Measurements from ENCODE around the gene PDGFRB. TPM values are rescaled to one million over a fixed set of nuclear protein-coding genes. Genes with fewer than 3 reads are reported as not detected.

PDGFRB gene
- total RNA-seq, 1 experiment from 2014 or later, result 0.34 TPM

- Histone ChIP-seq H3K9me3 (ENCODE audit: control insufficient read depth in 1 of 2, insufficient read depth in 1 of 2, low read depth in 1 of 2, low read length in 2 of 2) (no peaks in the 10 kb centered on the region), H3K4me3 (replicated peaks in 1 of 2; ENCODE audit: low read depth in 1 of 2, low read length in 2 of 2) (no peak overlapping the region), H3K4me2 (ENCODE audit: low read length) (no peak overlapping the region), H3K27ac (ENCODE audit: low read depth, low read length) (no peak overlapping the region), H3K4me1 (ENCODE audit: control insufficient read depth in 1 of 2, insufficient read depth in 2 of 2, low read length in 2 of 2) (no peaks in the 10 kb centered on the region), H3K9me2 (ENCODE audit: insufficient read depth) (no peaks in the 10 kb centered on the region), H4K20me1 (ENCODE audit: insufficient read depth) (no peaks in the 10 kb centered on the region), H3K27me3 (ENCODE audit: insufficient read depth, low read length) (no peaks in the 10 kb centered on the region; the same call in 1 of the 2 replicates), H2AFZ (ENCODE audit: low read depth, low read length, poor library complexity, severe bottlenecking) (no peak overlapping the region), H3K79me2 (ENCODE audit: insufficient read depth, low read length) (no peaks in the 10 kb centered on the region), H3K9ac (ENCODE audit: low read length) (no peak overlapping the region), H3K36me3 (ENCODE audit: control insufficient read depth in 1 of 2, insufficient read depth in 2 of 2, low read length in 2 of 2) (no peaks in the 10 kb centered on the region)
- intact Hi-C loops (cut with micrococcal nuclease), result no loop called here
- RAD21 ChIA-PET (ENCODE audit: low non-redundant PET in 1 of 2, low total read pairs in 2 of 2, uncharacterized antibody in 2 of 2, unreplicated experiment in 2 of 2), result no interaction called here
- CTCF ChIA-PET, result no interaction called here
- TF ChIP-seq ZFX (IDR thresholded peaks at IDR 0.05) (no peak), YY1 (IDR thresholded peaks at IDR 0.05; ENCODE audit: extremely low read depth, insufficient replicate concordance, low read depth, low read length) (no peak), CBX3 (IDR thresholded peaks at IDR 0.05; ENCODE audit: low read depth) (no peak), EGR1 (IDR thresholded peaks at IDR 0.05; ENCODE audit: low read depth) (no peak), SP1 (IDR thresholded peaks at IDR 0.05; ENCODE audit: low read depth) (no peak), EZH2 (IDR thresholded peaks at IDR 0.05) (no peak), POLR2A (IDR thresholded peaks at IDR 0.05; ENCODE audit: borderline replicate concordance, extremely low read depth, insufficient read depth, insufficient read length) (no peak), CEBPB (IDR thresholded peaks at IDR 0.05; ENCODE audit: low read depth) (no peak), RAD21 (IDR thresholded peaks at IDR 0.05; ENCODE audit: low read depth) (no peak), TCF7L2 (IDR thresholded peaks at IDR 0.05; ENCODE audit: borderline replicate concordance, extremely low read depth, insufficient read depth, insufficient read length) (no peak), POLR2AphosphoS5 (IDR thresholded peaks at IDR 0.05; ENCODE audit: low read depth, low read length) (no peak)
- TF ChIP-seq, protein P1, sequence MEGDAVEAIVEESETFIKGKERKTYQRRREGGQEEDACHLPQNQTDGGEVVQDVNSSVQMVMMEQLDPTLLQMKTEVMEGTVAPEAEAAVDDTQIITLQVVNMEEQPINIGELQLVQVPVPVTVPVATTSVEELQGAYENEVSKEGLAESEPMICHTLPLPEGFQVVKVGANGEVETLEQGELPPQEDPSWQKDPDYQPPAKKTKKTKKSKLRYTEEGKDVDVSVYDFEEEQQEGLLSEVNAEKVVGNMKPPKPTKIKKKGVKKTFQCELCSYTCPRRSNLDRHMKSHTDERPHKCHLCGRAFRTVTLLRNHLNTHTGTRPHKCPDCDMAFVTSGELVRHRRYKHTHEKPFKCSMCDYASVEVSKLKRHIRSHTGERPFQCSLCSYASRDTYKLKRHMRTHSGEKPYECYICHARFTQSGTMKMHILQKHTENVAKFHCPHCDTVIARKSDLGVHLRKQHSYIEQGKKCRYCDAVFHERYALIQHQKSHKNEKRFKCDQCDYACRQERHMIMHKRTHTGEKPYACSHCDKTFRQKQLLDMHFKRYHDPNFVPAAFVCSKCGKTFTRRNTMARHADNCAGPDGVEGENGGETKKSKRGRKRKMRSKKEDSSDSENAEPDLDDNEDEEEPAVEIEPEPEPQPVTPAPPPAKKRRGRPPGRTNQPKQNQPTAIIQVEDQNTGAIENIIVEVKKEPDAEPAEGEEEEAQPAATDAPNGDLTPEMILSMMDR (IDR thresholded peaks at IDR 0.05 in 2 of 3, conservative IDR thresholded peaks at IDR 0.05 in 1 of 3; ENCODE audit: borderline replicate concordance in 1 of 3, insufficient read depth in 1 of 3, low read depth in 2 of 3, low read length in 2 of 3), result no peak
- TF ChIP-seq, protein P2, sequence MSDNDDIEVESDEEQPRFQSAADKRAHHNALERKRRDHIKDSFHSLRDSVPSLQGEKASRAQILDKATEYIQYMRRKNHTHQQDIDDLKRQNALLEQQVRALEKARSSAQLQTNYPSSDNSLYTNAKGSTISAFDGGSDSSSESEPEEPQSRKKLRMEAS (IDR thresholded peaks at IDR 0.05), result no peak
- TF ChIP-seq, protein P3, sequence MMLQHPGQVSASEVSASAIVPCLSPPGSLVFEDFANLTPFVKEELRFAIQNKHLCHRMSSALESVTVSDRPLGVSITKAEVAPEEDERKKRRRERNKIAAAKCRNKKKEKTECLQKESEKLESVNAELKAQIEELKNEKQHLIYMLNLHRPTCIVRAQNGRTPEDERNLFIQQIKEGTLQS (IDR thresholded peaks at IDR 0.05), result no peak
- TF ChIP-seq, protein P4, sequence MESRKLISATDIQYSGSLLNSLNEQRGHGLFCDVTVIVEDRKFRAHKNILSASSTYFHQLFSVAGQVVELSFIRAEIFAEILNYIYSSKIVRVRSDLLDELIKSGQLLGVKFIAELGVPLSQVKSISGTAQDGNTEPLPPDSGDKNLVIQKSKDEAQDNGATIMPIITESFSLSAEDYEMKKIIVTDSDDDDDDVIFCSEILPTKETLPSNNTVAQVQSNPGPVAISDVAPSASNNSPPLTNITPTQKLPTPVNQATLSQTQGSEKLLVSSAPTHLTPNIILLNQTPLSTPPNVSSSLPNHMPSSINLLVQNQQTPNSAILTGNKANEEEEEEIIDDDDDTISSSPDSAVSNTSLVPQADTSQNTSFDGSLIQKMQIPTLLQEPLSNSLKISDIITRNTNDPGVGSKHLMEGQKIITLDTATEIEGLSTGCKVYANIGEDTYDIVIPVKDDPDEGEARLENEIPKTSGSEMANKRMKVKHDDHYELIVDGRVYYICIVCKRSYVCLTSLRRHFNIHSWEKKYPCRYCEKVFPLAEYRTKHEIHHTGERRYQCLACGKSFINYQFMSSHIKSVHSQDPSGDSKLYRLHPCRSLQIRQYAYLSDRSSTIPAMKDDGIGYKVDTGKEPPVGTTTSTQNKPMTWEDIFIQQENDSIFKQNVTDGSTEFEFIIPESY (IDR thresholded peaks at IDR 0.05; ENCODE audit: extremely low read depth, insufficient replicate concordance, low read length), result no peak
- POLR2A ChIA-PET, result no interaction called here
- ATAC-seq (no peak), DNase-seq (ENCODE audit: low read depth, low spot score) (no peak)
- BruUV-seq (replicated peaks), result no TSS peak
These were observed 76.6 kb downstream of the PDGFRB start for GRCh38 chr5:150078802-150079689.

Data from HCT116 (cell line).